H9 (cell line): ENCODE measurements around the gene EFHD1. TPM values are rescaled to one million over a fixed set of nuclear protein-coding genes. Genes with fewer than 3 reads are reported as not detected.

Experiments
- DNase-seq: peaks from one replicate; pipeline ENCODE4 v3.0.0-alpha.2; 2017
- H2AFZ ChIP-seq: one replicate; pipeline ENCODE4 v1.6.1; 2013; ENCODE audit warnings: mild to moderate bottlenecking, low read length, control low read depth, moderate library complexity
- H2AK5ac ChIP-seq: 2 replicates; pipeline ENCODE4 v1.6.1; 2013; ENCODE audit warnings: low read length, control low read depth, mixed read lengths; ENCODE audit not compliant: insufficient read length
- H2BK120ac ChIP-seq: one replicate; pipeline ENCODE4 v1.6.1; 2013; ENCODE audit warnings: low read depth, mild to moderate bottlenecking, low read length, control low read depth, inconsistent platforms; ENCODE audit not compliant: poor library complexity, severe bottlenecking
- H2BK12ac ChIP-seq: 2 replicates; pipeline ENCODE4 v1.6.1; 2013; ENCODE audit warnings: low read length, control low read depth, mixed read lengths, low read depth; ENCODE audit not compliant: insufficient read length
- H2BK15ac ChIP-seq: 2 replicates; pipeline ENCODE4 v1.6.1; 2013; ENCODE audit warnings: low read depth, low read length, control low read depth
- H2BK20ac ChIP-seq: one replicate; pipeline ENCODE4 v1.6.1; 2013; ENCODE audit warnings: low read depth, mild to moderate bottlenecking, low read length, control low read depth, inconsistent platforms; ENCODE audit not compliant: poor library complexity, severe bottlenecking
- H2BK5ac ChIP-seq: 2 replicates; pipeline ENCODE4 v1.6.1; 2013; ENCODE audit warnings: low read length, control low read depth, mixed read lengths; ENCODE audit not compliant: insufficient read length
- H3K14ac ChIP-seq: 2 replicates; pipeline ENCODE4 v1.6.1; 2013; ENCODE audit warnings: low read length, control low read depth; ENCODE audit not compliant: insufficient read depth
- H3K18ac ChIP-seq: 2 replicates; pipeline ENCODE4 v1.6.1; 2013; ENCODE audit warnings: low read depth, mild to moderate bottlenecking, mixed read lengths, low read length, control low read depth; ENCODE audit not compliant: insufficient read length
- H3K23ac ChIP-seq: 2 replicates; pipeline ENCODE4 v1.6.1; 2013; ENCODE audit warnings: low read length, control low read depth, mixed read lengths, low read depth; ENCODE audit not compliant: insufficient read length
- H3K23me2 ChIP-seq: 2 replicates; pipeline ENCODE4 v1.6.1; 2013; ENCODE audit warnings: low read depth, mild to moderate bottlenecking, mixed read lengths, low read length, control low read depth; ENCODE audit not compliant: insufficient read length, poor library complexity, severe bottlenecking
- H3K27ac ChIP-seq: 2 replicates; pipeline ENCODE4 v1.5.1; 2013; ENCODE audit warnings: low read length, control low read depth, mixed read lengths, low read depth; ENCODE audit not compliant: insufficient read length
- H3K27me3 ChIP-seq: 2 replicates; pipeline ENCODE4 v1.6.1; 2013; ENCODE audit warnings: low read length, control low read depth, inconsistent platforms; ENCODE audit not compliant: insufficient read depth
- H3K4ac ChIP-seq: 2 replicates; pipeline ENCODE4 v1.6.1; 2013; ENCODE audit warnings: low read depth, mild to moderate bottlenecking, control low read depth, inconsistent platforms, low read length, moderate library complexity
- H3K4me1 ChIP-seq: 2 replicates; pipeline ENCODE4 v1.6.1; 2013; ENCODE audit warnings: low read length, control low read depth, inconsistent platforms; ENCODE audit not compliant: insufficient read depth
- H3K4me2 ChIP-seq: 2 replicates; pipeline ENCODE4 v1.6.1; 2013; ENCODE audit warnings: low read length, control low read depth, mixed read lengths; ENCODE audit not compliant: insufficient read length, insufficient read depth
- H3K56ac ChIP-seq: 2 replicates; pipeline ENCODE4 v1.6.1; 2013; ENCODE audit warnings: low read depth, mild to moderate bottlenecking, mixed read lengths, low read length, control low read depth; ENCODE audit not compliant: insufficient read length
- H3K79me1 ChIP-seq: 2 replicates; pipeline ENCODE4 v1.6.1; 2013; ENCODE audit warnings: low read depth, mild to moderate bottlenecking, moderate library complexity, low read length, control low read depth, inconsistent platforms; ENCODE audit not compliant: insufficient read depth, poor library complexity, severe bottlenecking
- H3K79me2 ChIP-seq: 2 replicates; pipeline ENCODE4 v1.6.1; 2013; ENCODE audit warnings: low read length, control low read depth, inconsistent platforms; ENCODE audit not compliant: insufficient read depth
- H3K9ac ChIP-seq: 2 replicates; pipeline ENCODE4 v1.6.1; 2013; ENCODE audit warnings: low read length, control low read depth, mixed read lengths; ENCODE audit not compliant: insufficient read length; ENCODE audit errors: extremely low read depth
- H3K9me3 ChIP-seq: one replicate; pipeline ENCODE4 v1.6.1; 2013; ENCODE audit warnings: low read depth, low read length, inconsistent platforms; ENCODE audit not compliant: control insufficient read depth
- H3T11ph ChIP-seq: one replicate; pipeline ENCODE4 v1.6.1; 2013; ENCODE audit warnings: mild to moderate bottlenecking, low read length, control low read depth, inconsistent platforms
- H4K20me1 ChIP-seq: one replicate; pipeline ENCODE4 v1.6.1; 2013; ENCODE audit not compliant: control insufficient read depth, insufficient read length, insufficient read depth
- H4K5ac ChIP-seq: 2 replicates; pipeline ENCODE4 v1.6.1; 2013; ENCODE audit warnings: low read depth, mild to moderate bottlenecking, mixed read lengths, low read length, control low read depth; ENCODE audit not compliant: insufficient read length
- H4K8ac ChIP-seq: replicated peaks from 2 replicates; pipeline ENCODE4 v1.6.1; 2013; ENCODE audit warnings: low read length, control low read depth, mixed read lengths, low read depth; ENCODE audit not compliant: insufficient read length
- H4K91ac ChIP-seq: 2 replicates; pipeline ENCODE4 v1.6.1; 2013; ENCODE audit warnings: low read depth, mild to moderate bottlenecking, moderate library complexity, mixed read lengths, low read length, control low read depth; ENCODE audit not compliant: insufficient read length
- H3K27ac Mint-ChIP-seq, 3 experiments: 2 replicates in 2 of 3; 3 replicates in 1 of 3; pipeline ENCODE4 v1.8.0; 2020 to 2021; ENCODE audit warnings: mixed read lengths in 3 of 3, mild to moderate bottlenecking in 1 of 3, moderate library complexity in 1 of 3
- H3K27me3 Mint-ChIP-seq: 2 replicates; pipeline ENCODE4 v1.8.0; 2021; ENCODE audit warnings: low read depth, mild to moderate bottlenecking, moderate library complexity, mixed read lengths
- H3K36me3 Mint-ChIP-seq, 3 experiments: 2 replicates in 2 of 3; 3 replicates in 1 of 3; pipeline ENCODE4 v1.8.0; 2020 to 2021; ENCODE audit warnings: low read depth in 3 of 3, mixed read lengths in 3 of 3; ENCODE audit not compliant: insufficient read depth in 1 of 3
- H3K4me1 Mint-ChIP-seq, 2 experiments: 2 replicates each; pipeline ENCODE4 v1.8.0; 2020; ENCODE audit warnings: mixed read lengths in 2 of 2
- H3K4me3 Mint-ChIP-seq, 2 experiments: 2 replicates in 1 of 2; 3 replicates in 1 of 2; pipeline ENCODE4 v1.8.0; 2020 to 2021; ENCODE audit warnings: mild to moderate bottlenecking in 2 of 2, mixed read lengths in 2 of 2, moderate library complexity in 1 of 2
- H3K9me3 Mint-ChIP-seq, 2 experiments: 2 replicates in 1 of 2; 3 replicates in 1 of 2; pipeline ENCODE4 v1.8.0; 2020; ENCODE audit warnings: mild to moderate bottlenecking in 2 of 2, mixed read lengths in 2 of 2, moderate library complexity in 1 of 2
- WGBS: extraction: QIAGEN DNeasy Blood & Tissue Kit; methylation state at CpG from one replicate; pipeline ENCODE4 v1.1.7; 2013; ENCODE audit warnings: missing lambda C conversion rate, low lambda C conversion rate, mixed read lengths; ENCODE audit not compliant: insufficient read length; ENCODE audit errors: extremely low coverage; 5-methylcytosine and 5-hydroxymethylcytosine counted together
- total RNA-seq: library from RNA; stranded (reverse); gene quantifications from 2 replicates; pipeline ENCODE4 v1.2.1, GENCODE V29; 2021
- TF ChIP-seq, protein P1 (sequence below): fragments of 200-600 bp; sonication (generic); conservative IDR thresholded peaks from 3 replicates; pipeline ENCODE4 v1.8.0; 2021; ENCODE audit warnings: antibody characterized with exemption, mild to moderate bottlenecking

Gene EFHD1
- total RNA-seq, 1 experiment from 2014 or later = 2.8 TPM

DNA sequence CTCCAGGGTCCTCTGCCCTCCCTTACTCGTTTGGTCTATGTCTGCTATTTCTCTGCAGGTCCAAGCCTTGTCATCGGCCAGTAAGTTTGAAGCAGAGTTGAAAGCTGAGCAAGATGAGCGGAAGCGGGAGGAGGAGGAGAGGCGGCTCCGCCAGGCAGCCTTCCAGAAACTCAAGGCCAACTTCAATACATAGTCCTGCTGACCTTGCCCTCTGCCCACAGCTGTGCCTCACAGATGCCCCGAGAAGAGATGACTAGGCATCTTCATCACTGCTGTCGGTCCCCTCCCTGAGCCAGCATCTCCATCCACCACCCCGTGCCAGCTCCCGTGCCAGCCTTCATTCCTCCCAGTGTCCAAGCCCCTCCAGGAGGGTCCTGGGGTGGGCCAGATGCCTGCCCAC is 48.1 kb downstream of the EFHD1 start:
- Histone ChIP-seq H3T11ph (no peak overlapping the region), H3K4me2 (no peak overlapping the region), H3K27me3 (no peaks in the 10 kb centered on the region), H3K4me1 (no peaks in the 10 kb centered on the region), H2AK5ac (no peak overlapping the region), H4K8ac (no peak overlapping the region), H3K79me2 (no peaks in the 10 kb centered on the region), H4K20me1 (no peaks in the 10 kb centered on the region), H3K23ac (no peak overlapping the region), H2BK120ac (no peak overlapping the region), H3K27ac (no peak overlapping the region), H3K4ac (no peak overlapping the region), H3K9me3 (no peaks in the 10 kb centered on the region), H2BK5ac (no peak overlapping the region), H2BK15ac (no peak overlapping the region), H3K18ac (no peak overlapping the region), H3K9ac (no peak overlapping the region), H2AFZ (no peak overlapping the region), H3K14ac (no peak overlapping the region), H3K79me1 (no peaks in the 10 kb centered on the region), H2BK12ac (no peak overlapping the region), H4K5ac (no peak overlapping the region), H2BK20ac (no peak overlapping the region), H3K23me2 (no peaks in the 10 kb centered on the region), H3K56ac (no peak overlapping the region), H4K91ac (no peak overlapping the region)
- Mint-ChIP-seq H3K27ac (no peak overlapping the region), H3K4me3 (no peak overlapping the region; a peak in 1 of 5 replicates), H3K36me3 (no peaks in the 10 kb centered on the region), H3K4me1 (no peaks in the 10 kb centered on the region), H3K9me3 (no peaks in the 10 kb centered on the region), H3K27me3 (peaks cover 4% of the 10 kb centered on the region)
- WGBS = no CpG with 5 or more reads among the region's 10 CpGs
- DNase-seq = no peak
- TF ChIP-seq, protein P1, sequence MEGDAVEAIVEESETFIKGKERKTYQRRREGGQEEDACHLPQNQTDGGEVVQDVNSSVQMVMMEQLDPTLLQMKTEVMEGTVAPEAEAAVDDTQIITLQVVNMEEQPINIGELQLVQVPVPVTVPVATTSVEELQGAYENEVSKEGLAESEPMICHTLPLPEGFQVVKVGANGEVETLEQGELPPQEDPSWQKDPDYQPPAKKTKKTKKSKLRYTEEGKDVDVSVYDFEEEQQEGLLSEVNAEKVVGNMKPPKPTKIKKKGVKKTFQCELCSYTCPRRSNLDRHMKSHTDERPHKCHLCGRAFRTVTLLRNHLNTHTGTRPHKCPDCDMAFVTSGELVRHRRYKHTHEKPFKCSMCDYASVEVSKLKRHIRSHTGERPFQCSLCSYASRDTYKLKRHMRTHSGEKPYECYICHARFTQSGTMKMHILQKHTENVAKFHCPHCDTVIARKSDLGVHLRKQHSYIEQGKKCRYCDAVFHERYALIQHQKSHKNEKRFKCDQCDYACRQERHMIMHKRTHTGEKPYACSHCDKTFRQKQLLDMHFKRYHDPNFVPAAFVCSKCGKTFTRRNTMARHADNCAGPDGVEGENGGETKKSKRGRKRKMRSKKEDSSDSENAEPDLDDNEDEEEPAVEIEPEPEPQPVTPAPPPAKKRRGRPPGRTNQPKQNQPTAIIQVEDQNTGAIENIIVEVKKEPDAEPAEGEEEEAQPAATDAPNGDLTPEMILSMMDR = no peak
